D341Med (cell line): ENCODE data around the gene L3HYPDH.
"Not testable (repeated sequence)": the region's sequence is repeated elsewhere in the genome, so short reads cannot be mapped to it uniquely, and the experiment has no call there.

Experiments
- DNase-seq: peaks from one replicate; pipeline ENCODE4 v3.0.0; 2012; ENCODE audit warnings: low spot score

L3HYPDH gene

DNA sequence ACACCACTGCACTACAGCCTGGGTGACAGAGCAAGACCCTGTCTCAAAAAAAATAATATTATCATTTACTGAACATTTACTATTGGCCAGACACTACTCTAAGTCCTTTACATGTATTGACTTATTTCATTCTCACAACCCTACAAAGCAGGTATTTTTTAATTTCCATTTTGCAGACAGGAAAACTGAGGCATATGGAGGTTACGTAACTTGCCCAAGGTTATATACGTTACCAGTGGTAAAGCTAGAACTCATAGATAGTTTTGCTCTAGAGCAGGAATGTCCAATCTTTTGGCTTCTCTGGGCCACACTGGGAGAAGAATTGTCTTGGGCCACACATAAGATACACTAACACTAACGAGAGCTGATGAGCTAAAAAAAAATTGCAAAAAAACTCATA lies 5.7 kb downstream of the L3HYPDH start:
- no peak for DNase-seq

- no peak for DNase-seq
Observed at GRCh38 chr14:59475709-59476108, 8.5 kb downstream of the L3HYPDH start.

GRCh38 chr14:59474172-59474571 lies 10.0 kb downstream of the L3HYPDH start:
- DNase-seq: peak; percentile 73

GRCh38 chr14:59465316-59466135 lies 18.7 kb downstream of the L3HYPDH start, which contains the start of gene GPR135:
Gene GPR135, minus strand, starts transcription at chr14:59465380. Its CDS starts 154 bp downstream, at chr14:59465226.
- no peak for DNase-seq

DNA sequence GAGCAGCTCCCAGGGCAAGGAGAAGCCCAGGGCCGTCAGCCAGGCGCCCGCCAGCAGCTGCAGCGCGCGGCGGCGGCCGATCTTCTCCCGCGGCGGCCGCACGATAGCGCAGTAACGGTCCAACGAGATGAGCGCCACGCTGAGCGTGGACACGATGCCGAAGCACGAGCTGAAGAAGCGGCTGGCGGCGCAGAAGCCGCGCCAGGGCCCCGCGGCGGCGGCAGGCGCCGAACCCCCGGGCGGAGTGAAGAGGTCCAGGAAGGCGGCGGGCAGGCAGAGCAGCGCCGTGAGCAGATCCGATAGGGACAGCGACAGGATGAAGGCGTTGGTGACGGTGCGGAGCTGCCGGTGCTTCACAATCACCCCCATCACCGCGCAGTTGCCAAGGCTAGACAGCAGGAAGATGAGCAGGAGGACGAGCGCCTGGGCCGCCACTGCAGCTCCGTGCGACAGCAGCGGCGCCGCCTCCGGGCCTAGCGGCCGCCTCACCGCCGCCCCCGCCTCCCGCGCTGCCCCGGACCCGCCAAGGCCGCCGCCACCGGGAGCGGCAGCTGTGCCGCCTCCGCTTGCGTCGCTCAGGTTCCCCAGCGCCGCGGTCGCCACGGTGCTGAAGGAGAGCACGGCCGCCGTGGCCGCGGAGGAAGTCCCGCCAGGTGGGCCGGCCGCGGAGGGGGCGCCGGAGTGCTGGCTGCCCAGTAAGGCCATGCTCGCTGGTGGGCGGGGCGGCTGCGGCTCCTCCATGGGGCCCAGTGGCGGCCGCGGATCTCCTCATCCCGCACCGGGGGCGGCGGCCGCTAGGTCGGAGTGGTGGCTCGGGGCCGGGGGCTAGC lies 19.5 kb downstream of the L3HYPDH start:
- peak; percentile 37 for DNase-seq

DNA sequence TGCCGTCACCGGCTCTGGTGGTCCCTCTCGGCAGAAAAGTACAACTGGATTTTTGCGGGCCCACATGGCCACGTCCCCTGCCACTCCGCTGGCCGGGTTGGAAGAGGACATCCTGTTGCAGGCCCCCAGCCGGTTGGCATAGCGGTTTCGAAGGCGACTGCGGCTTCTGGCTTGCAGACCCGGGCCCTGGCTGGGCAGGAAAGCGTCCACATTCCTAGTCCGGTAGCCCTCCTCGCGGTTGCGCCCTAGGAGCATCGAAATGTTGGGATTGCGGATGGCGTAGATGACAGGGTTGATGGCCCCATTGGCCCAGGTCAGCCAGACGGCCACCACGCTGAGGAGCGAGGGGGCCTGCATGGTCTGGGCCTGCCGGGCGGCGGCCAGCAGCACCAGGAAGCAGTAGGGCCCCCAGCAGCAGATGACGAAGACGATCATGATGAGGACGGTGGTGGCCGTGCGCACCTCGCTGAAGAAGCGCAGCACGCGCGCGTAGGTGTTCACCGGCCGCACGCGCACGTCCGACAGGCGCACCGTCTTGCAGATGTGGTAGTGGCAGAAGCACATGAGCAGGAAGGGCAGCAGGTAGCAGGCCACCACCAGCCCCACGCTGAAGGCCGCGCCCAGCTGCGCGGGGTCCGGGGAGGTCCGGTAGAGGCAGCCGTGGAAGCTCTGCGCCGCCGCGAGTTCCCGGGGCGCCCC lies 20.3 kb downstream of the L3HYPDH start:
- peak; percentile 26 for DNase-seq

GRCh38 chr14:59461891-59462290 lies 22.3 kb downstream of the L3HYPDH start:
- no peak for DNase-seq

DNA sequence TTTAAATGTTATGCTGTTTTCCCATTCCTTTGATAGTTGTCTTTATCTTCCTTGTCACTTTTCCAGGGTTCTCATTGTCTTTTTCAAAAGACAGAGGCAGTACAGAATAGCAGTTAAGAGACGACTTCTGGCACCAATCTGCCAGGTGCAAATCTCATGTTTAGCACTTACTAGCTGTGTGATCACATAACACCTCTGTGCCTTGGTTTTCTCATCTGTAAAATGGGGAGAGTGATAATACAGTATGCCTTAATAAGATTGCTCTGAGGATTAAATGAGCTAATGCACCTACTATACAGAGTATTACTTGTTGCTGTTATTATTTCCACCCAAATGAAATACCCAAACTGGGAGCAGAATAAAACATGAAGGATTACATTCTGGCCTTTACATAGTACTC lies 23.8 kb downstream of the L3HYPDH start:
- no peak for DNase-seq

DNA sequence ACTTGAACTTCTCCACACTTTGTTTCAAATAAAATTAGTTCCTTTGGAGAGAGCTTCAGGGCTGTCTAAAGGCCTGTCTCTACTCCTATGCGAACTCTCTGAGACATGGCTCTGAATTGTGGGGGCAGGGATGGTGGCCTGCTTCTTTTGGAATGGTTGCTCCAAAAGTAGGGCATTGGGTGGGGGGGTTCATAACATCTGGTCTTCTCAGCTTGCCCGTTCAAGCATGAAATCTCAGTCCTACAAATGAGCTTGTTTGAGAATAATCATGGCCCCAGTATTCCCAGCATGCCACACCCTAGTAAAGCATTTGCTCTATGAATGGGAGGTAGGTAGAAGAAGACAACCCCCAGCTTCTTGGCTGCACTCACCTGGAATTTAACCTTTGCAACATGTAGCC lies 25.7 kb downstream of the L3HYPDH start:
- no peak for DNase-seq

- DNase-seq: no peak
Observed at GRCh38 chr14:59455411-59455810, 28.8 kb downstream of the L3HYPDH start.

DNA sequence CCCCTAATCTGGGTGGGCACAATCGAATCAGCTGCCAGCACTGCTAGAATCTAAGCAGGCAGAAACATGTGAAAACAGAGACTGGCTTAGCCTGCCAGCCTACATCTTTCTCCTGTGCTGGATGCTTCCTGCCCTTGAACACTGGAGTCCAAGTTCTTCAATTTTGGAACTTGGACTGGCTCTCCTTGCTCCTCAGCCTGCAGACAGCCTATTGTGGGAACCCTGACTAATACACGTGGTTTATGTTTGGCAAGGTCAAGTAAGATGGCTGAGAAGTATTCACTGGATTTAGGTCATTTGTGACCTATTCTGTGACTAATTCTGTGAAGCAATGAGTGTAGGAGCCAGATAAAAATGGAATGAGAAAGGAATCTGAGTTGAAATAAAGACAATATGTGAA lies 30.1 kb downstream of the L3HYPDH start:
- DNase-seq: no peak

GRCh38 chr14:59451849-59452248 lies 32.4 kb downstream of the L3HYPDH start:
- DNase-seq: no peak

DNA sequence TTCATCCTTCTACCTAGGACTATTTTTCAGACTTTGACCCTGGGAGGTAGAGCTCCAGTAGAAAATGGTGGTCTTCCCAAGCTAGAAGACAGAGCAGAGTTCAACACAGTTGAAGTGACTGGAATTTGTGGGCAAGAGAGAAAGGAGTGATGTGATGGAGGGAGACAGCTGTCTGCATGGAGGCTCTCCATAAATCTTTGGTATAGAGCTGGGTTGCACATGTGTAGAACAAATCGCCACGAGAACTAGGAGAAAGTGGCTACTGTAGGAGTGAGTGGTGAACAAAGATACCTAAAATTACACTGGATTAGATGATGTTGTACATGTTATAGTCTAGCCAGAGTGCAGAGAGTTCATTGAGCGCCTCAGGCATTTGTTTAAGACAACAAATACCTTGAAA lies 33.5 kb downstream of the L3HYPDH start:
- no peak for DNase-seq

GRCh38 chr14:59448673-59449072 lies 35.5 kb downstream of the L3HYPDH start:
- DNase-seq: not testable (repeated sequence)

- no peak for DNase-seq
Observed at GRCh38 chr14:59439256-59439965, 44.8 kb downstream of the L3HYPDH start.

DNA sequence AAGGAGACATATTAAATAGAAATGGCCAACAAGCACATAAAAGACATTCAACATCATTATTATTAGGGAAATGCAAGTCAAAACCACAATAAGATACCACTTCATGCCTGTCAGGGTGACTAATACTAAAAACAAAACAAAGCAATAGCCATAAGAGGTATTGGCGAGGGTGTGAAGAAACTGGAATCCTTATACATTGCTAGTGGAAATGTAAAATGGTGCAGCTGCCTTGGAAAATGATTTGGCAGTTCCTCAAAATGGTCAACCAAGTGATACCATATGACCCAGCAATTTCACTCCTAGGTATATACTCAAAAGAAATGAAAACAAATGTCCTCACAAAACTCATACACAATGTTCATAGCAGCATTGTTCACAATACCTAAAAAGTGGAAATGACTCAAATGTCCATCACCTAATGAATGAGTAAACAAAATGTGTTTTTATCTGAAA lies 46.0 kb downstream of the L3HYPDH start:
- DNase-seq: no peak

- no peak for DNase-seq
Observed at GRCh38 chr14:59435987-59436386, 48.2 kb downstream of the L3HYPDH start.

DNA sequence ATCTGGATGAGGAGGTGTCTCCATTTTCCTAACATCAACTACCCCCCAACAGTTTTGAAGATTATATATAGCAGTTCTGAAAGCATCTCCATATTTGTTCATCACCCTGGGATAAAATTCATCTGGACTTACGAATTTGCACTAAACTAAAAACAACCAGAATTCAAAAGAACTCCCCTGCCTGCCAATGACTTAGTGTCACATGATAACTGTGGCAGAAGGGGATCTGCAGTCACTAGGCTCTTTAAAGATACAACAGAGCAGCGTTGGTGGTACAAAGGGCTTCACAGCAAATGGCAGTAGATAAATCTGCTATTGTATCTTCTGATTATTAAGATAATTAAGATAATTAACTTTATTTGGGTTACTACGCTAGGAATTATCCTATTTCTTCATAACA lies 49.1 kb downstream of the L3HYPDH start:
- no peak for DNase-seq

GRCh38 chr14:59429790-59430189 lies 54.4 kb downstream of the L3HYPDH start:
- no peak for DNase-seq

- DNase-seq: no peak
Observed at GRCh38 chr14:59428581-59429012, 55.6 kb downstream of the L3HYPDH start.

DNA sequence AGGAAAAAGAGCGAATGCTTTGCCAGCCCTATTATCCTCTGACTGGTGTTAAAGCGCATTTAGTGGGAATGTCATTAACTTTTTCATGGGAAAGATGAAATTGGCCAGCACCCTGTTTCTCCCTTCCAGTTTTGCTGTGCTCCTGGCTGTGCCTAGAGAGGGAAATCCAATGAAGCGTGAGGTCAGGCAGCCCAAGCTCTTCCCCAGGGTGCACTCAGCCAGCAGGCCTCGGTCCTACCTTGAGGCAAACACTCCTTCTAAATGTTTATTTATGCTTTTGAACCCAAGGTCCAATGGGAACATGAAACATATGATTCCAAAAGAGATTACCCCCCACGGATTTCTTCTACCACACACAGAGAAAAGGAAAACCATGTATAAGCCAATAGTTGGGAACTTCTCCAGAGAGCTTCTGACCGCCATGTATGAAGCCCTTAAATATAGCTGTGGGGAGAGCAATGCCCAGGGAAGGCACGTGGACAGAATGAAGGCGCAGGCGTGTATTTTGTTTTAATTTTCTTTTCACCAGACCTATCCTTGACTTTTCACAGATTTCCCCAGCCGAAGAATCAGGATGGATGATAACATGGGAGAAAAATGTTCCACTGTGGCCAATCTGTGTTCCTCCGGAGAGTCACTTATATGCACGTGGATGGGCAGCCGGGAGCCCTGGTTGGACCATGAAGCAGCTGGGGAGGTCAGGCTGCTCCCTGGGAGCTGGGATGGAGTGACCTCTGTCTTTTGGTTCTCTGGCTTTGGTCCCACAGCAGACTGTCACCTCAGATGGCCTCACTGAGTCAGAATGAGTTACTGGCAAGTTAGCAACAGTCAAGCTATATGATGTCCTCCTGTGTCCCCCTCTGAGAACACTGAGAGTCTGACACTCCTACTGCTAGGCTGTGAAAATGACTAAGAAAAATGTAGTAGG lies 56.3 kb downstream of the L3HYPDH start:
- no peak for DNase-seq
